GM12875 (cell line): ENCODE data around the gene DYNLL1.
A peak's percentile ranks its signal among the peaks of the same experiment; 100 is the strongest.

Experiments used
- H3K4me3 ChIP-seq: one replicate; pipeline ENCODE4 v1.5.1; 2011; ENCODE audit warnings: low read depth, low read length, control low read depth
- TF ChIP-seq, protein P1 (sequence below): IDR thresholded peaks from 2 replicates; pipeline ENCODE4 v1.5.1; 2011; ENCODE audit warnings: low read depth, mild to moderate bottlenecking, control low read depth, inconsistent platforms, low read length, moderate library complexity, borderline replicate concordance; ENCODE audit not compliant: insufficient read depth

DYNLL1 gene

GRCh38 chr12:120460157-120460556, 35.8 kb upstream of the DYNLL1 start:
- H3K4me3 ChIP-seq: no peak overlapping the region
- TF ChIP-seq, protein P1, sequence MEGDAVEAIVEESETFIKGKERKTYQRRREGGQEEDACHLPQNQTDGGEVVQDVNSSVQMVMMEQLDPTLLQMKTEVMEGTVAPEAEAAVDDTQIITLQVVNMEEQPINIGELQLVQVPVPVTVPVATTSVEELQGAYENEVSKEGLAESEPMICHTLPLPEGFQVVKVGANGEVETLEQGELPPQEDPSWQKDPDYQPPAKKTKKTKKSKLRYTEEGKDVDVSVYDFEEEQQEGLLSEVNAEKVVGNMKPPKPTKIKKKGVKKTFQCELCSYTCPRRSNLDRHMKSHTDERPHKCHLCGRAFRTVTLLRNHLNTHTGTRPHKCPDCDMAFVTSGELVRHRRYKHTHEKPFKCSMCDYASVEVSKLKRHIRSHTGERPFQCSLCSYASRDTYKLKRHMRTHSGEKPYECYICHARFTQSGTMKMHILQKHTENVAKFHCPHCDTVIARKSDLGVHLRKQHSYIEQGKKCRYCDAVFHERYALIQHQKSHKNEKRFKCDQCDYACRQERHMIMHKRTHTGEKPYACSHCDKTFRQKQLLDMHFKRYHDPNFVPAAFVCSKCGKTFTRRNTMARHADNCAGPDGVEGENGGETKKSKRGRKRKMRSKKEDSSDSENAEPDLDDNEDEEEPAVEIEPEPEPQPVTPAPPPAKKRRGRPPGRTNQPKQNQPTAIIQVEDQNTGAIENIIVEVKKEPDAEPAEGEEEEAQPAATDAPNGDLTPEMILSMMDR: no peak

DNA sequence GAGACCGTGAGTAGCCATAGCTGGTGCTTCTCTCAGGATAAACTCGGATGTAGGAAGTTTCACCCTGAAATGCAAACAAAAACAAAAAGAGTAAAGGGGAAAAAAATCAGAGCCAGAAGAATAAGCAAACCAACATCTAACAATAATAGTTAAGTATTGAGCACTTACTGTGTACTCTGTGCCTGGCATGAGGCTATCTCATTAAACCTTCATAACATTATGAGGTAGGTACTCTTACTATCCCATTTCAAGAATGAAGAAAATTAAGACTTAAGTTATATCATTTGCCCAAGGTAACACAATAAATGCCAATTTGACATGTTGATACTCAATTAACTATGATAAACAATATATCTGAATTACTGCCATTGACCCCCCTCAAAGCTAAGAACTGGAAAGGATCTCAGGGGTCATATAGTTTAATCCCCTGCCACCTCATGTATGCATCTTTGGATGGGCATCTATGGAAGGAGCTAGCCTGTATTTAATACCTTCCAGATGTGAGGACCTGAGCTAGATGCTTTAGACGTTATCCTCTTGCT, 33.7 kb upstream of the DYNLL1 start:
- TF ChIP-seq, protein P1: no peak
- H3K4me3 ChIP-seq: no peak overlapping the region

- TF ChIP-seq, protein P1: no peak
- no peak overlapping the region for H3K4me3 ChIP-seq
Measured at GRCh38 chr12:120463712-120464111, 32.2 kb upstream of the DYNLL1 start.

- TF ChIP-seq, protein P1: no peak
- H3K4me3 ChIP-seq: no peak overlapping the region
Measured at GRCh38 chr12:120465756-120466155, 30.2 kb upstream of the DYNLL1 start.

GRCh38 chr12:120466560-120467315, 29.2 kb upstream of the DYNLL1 start:
- TF ChIP-seq, protein P1: peak; percentile 65; the same call in 1 of the 2 replicates
- H3K4me3 ChIP-seq: no peak overlapping the region

DNA sequence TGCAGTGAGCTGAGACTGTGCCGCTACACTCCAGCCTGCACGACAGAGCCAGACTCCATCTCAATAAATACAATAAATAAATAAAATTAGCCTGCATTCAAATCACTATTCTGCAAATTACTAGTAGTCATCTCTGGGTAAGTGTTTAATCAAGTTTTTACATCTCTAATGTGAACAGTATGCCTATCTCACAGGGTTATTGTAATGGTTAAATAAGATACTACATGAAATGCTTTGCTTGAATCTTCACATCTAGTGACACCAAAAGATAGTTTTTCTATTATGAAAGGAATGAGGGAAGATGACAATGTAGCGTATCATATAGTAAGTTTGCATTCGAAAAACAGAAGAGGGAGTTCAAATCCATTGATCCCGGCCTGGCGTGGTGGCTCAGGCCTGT, 28.5 kb upstream of the DYNLL1 start:
- H3K4me3 ChIP-seq: no peak overlapping the region
- TF ChIP-seq, protein P1: no peak

DNA sequence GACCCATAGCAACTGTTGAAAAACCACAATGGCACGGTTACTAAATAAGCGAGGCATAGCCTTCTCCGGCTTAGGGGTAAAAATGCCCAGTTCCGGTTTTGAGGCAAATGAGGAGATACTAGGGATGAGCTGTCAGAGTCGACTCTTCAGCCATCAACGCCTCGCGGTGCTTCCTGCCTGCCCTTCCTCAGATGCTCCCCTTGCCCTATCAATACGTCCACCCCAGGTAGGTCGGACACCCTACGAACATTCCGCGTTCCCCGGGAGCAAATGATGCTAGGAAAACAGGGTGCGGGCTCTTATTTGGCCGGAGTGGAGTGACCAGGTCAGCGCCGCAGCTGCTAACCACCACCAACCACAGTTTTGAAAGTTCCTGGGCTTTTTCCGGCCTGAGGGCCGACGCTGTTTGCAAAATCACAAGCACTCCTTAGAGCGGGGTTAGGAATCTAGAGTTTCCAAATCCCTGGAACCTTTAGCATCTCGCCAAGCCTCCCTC, 27.5 kb upstream of the DYNLL1 start:
- TF ChIP-seq, protein P1: no peak
- H3K4me3 ChIP-seq: peak overlapping the region; percentile 96
